ENCODE data around the gene NOVA2.

NOVA2 gene

DNA sequence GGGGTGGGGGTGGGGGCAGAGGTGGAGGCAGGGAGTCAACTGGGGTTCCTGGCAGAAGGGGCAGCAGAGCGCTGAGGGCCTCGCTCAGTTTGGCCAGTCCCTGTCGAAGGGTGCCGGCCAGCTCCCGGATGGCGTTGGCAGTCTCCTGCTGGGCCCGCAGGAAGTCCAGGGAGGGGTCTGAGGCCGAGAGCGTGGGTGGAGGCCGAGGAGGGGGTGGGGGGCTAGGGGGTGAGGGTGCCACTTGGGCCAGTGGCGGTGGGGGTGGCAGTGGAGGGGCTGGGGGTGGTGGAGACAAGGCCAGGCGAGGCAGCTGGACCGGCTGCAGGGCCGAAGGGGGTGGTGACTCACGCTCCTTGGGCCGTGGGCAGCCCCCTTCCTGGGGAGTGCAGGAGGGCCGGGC, 82.8 kb downstream of the NOVA2 start:
- no peak overlapping the region for H3K4me3 ChIP-seq (ENCODE audit: low read depth, low read length)
- H3K9ac ChIP-seq (ENCODE audit: low read length) = no peak overlapping the region
- H3K4ac ChIP-seq (ENCODE audit: low read depth, low read length) = no peak overlapping the region
- H2BK12ac ChIP-seq (ENCODE audit: low read length) = no peak overlapping the region
- DNase-seq = no peak
- H3K23ac ChIP-seq (ENCODE audit: low read length) = no peak overlapping the region
- no peaks in the 10 kb centered on the region for H3K79me2 ChIP-seq (ENCODE audit: control insufficient read depth, insufficient read depth, low read length, poor library complexity)
- H4K12ac ChIP-seq (ENCODE audit: low read depth, low read length) = no peak overlapping the region
- H2BK5ac ChIP-seq (ENCODE audit: low read depth, low read length, poor library complexity) = no peak overlapping the region
- H3K9me3 ChIP-seq (ENCODE audit: insufficient read depth, low read depth, low read length) = no peaks in the 10 kb centered on the region
- no peak overlapping the region for H4K8ac ChIP-seq (ENCODE audit: low read depth, low read length)
- no peak overlapping the region for H2AK5ac ChIP-seq (ENCODE audit: low read length)
- no peaks in the 10 kb centered on the region for H3K27me3 ChIP-seq (ENCODE audit: insufficient read depth, low read length)
- no CpG with 5 or more reads among the region's 17 CpGs for WGBS (ENCODE audit: extremely low coverage, insufficient coverage, insufficient read length)
- H2AFZ ChIP-seq (ENCODE audit: insufficient read depth, low read length, poor library complexity) = no peak overlapping the region
- no peaks in the 10 kb centered on the region for H3K4me1 ChIP-seq (ENCODE audit: control insufficient read depth in 1 of 2, insufficient read depth in 2 of 2, low read length in 2 of 2)
- no peak overlapping the region for H4K91ac ChIP-seq (ENCODE audit: low read depth, low read length)
- no peak overlapping the region for H3K27ac ChIP-seq (ENCODE audit: low read depth, low read length)
- H3K14ac ChIP-seq (ENCODE audit: low read length) = no peak overlapping the region
- no peak overlapping the region for H2BK120ac ChIP-seq (ENCODE audit: insufficient read depth, low read length, poor library complexity)
- H3K36me3 ChIP-seq (ENCODE audit: control insufficient read depth in 1 of 2, insufficient read depth in 2 of 2, low read length in 2 of 2) = peaks cover 20 to 28% of the 10 kb centered on the region in 2 experiments
- no peak overlapping the region for H3K4me2 ChIP-seq (ENCODE audit: low read length)
- no peak overlapping the region for H3K18ac ChIP-seq (ENCODE audit: low read length)
- H3K79me1 ChIP-seq (ENCODE audit: low read length) = peaks cover 11% of the 10 kb centered on the region

DNA sequence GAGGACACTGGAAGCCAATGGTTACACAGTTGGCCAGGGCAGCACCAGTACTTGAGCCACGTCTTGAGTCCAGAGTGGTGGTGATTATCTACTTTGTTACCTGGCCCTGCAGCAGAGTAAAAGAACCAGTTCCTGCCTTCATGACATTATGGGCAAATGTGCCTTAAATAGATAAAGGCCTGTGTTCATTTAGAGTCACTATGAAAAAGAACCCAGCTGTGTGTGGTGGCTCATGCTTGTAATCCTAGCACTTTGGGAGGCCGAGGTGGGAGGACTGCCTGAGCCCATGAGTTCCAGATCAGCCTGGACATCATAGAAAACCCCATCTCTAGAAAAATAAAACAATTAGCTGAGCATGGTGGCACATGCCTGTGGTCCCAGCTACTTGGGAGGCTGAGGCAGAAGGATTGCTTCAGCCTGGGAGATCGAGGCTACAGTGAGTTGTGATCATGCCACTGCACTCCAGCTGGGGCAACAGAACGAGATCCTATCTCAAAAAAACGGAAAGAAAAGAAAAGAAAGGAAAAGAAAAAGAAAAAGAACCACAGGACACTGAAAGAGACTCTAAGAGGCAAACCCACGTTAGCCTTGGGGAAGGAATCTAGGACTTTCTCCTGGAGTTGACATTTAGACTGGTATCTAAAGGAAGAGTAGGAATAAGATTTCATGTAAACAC, 84.3 kb downstream of the NOVA2 start:
- no peak overlapping the region for H3K23ac ChIP-seq (ENCODE audit: low read length)
- no peak overlapping the region for H3K4me2 ChIP-seq (ENCODE audit: low read length)
- H4K91ac ChIP-seq (ENCODE audit: low read depth, low read length) = no peak overlapping the region
- peaks cover 3% of the 10 kb centered on the region for H3K79me2 ChIP-seq (ENCODE audit: control insufficient read depth, insufficient read depth, low read length, poor library complexity)
- H2BK12ac ChIP-seq (ENCODE audit: low read length) = no peak overlapping the region
- no peak overlapping the region for H3K14ac ChIP-seq (ENCODE audit: low read length)
- no peak overlapping the region for H2BK5ac ChIP-seq (ENCODE audit: low read depth, low read length, poor library complexity)
- no CpG with 5 or more reads among the region's 6 CpGs for WGBS (ENCODE audit: extremely low coverage, insufficient coverage, insufficient read length)
- no peak overlapping the region for H2BK120ac ChIP-seq (ENCODE audit: insufficient read depth, low read length, poor library complexity)
- no peak for DNase-seq
- H3K9me3 ChIP-seq (ENCODE audit: insufficient read depth, low read depth, low read length) = peaks cover 3% of the 10 kb centered on the region
- no peak overlapping the region for H2AFZ ChIP-seq (ENCODE audit: insufficient read depth, low read length, poor library complexity)
- H4K12ac ChIP-seq (ENCODE audit: low read depth, low read length) = no peak overlapping the region
- no peak overlapping the region for H4K8ac ChIP-seq (ENCODE audit: low read depth, low read length)
- no peak overlapping the region for H3K27ac ChIP-seq (ENCODE audit: low read depth, low read length)
- peaks cover 5 to 6% of the 10 kb centered on the region in 2 experiments for H3K4me1 ChIP-seq (ENCODE audit: control insufficient read depth in 1 of 2, insufficient read depth in 2 of 2, low read length in 2 of 2)
- peaks cover 14 to 20% of the 10 kb centered on the region in 2 experiments for H3K36me3 ChIP-seq (ENCODE audit: control insufficient read depth in 1 of 2, insufficient read depth in 2 of 2, low read length in 2 of 2)
- H3K9ac ChIP-seq (ENCODE audit: low read length) = no peak overlapping the region
- H3K4me3 ChIP-seq (ENCODE audit: low read depth, low read length) = no peak overlapping the region
- H3K18ac ChIP-seq (ENCODE audit: low read length) = no peak overlapping the region
- no peak overlapping the region for H3K4ac ChIP-seq (ENCODE audit: low read depth, low read length)
- H2AK5ac ChIP-seq (ENCODE audit: low read length) = no peak overlapping the region
- no peaks in the 10 kb centered on the region for H3K27me3 ChIP-seq (ENCODE audit: insufficient read depth, low read length)
- H3K79me1 ChIP-seq (ENCODE audit: low read length) = peaks cover 16% of the 10 kb centered on the region

DNA sequence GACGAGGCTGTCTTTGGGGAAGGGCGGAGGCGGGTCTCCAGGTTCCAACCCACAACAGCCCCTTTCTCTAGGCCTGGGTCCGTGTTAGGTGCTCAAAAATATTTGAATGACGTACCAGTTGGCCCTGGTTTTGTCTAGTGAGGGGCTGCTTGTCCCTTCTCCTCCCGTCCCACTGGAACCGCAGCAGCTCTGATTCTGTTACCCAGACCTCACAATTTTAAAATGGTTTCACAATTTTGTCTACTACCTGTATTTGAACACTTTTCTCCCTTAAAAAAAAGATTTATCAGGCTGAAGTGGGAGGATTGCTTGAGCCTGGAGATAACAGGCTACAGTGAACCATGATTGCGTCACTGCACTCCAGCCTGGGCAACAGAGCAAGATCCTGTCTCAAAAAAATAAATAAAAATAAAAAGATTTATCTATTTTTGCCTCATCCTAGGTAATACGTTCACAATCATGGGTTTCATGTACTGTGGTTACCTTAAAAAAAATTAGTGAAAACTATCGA, 86.4 kb downstream of the NOVA2 start:
- peak overlapping the region; percentile 80 for H3K27ac ChIP-seq (ENCODE audit: low read depth, low read length)
- peak overlapping the region; percentile 78 for H4K91ac ChIP-seq (ENCODE audit: low read depth, low read length)
- H4K12ac ChIP-seq (ENCODE audit: low read depth, low read length) = peak overlapping the region; percentile 87
- H3K4me1 ChIP-seq (ENCODE audit: control insufficient read depth in 1 of 2, insufficient read depth in 2 of 2, low read length in 2 of 2) = peaks cover 12 to 18% of the 10 kb centered on the region in 2 experiments
- H2AFZ ChIP-seq (ENCODE audit: insufficient read depth, low read length, poor library complexity) = no peak overlapping the region
- H2AK5ac ChIP-seq (ENCODE audit: low read length) = peak overlapping the region; percentile 3
- peak overlapping the region; percentile 92 for H3K4me2 ChIP-seq (ENCODE audit: low read length)
- H2BK120ac ChIP-seq (ENCODE audit: insufficient read depth, low read length, poor library complexity) = peak overlapping the region; percentile 70
- DNase-seq = peak in 1 of 2 donors; percentile 46
- peak overlapping the region; percentile 65 for H3K4me3 ChIP-seq (ENCODE audit: low read depth, low read length)
- H2BK12ac ChIP-seq (ENCODE audit: low read length) = no peak overlapping the region
- peak overlapping the region; percentile 38 for H3K14ac ChIP-seq (ENCODE audit: low read length)
- H3K23ac ChIP-seq (ENCODE audit: low read length) = no peak overlapping the region
- no peak overlapping the region for H3K18ac ChIP-seq (ENCODE audit: low read length)
- no peaks in the 10 kb centered on the region for H3K27me3 ChIP-seq (ENCODE audit: insufficient read depth, low read length)
- peak overlapping the region; percentile 88 for H4K8ac ChIP-seq (ENCODE audit: low read depth, low read length)
- H3K79me2 ChIP-seq (ENCODE audit: control insufficient read depth, insufficient read depth, low read length, poor library complexity) = peaks cover 3% of the 10 kb centered on the region
- WGBS (ENCODE audit: extremely low coverage, insufficient coverage, insufficient read length) = no CpG with 5 or more reads among the region's 10 CpGs
- H3K4ac ChIP-seq (ENCODE audit: low read depth, low read length) = peak overlapping the region; percentile 42
- H2BK5ac ChIP-seq (ENCODE audit: low read depth, low read length, poor library complexity) = no peak overlapping the region
- peak overlapping the region; percentile 79 for H3K9ac ChIP-seq (ENCODE audit: low read length)
- peaks cover 21 to 26% of the 10 kb centered on the region in 2 experiments for H3K36me3 ChIP-seq (ENCODE audit: control insufficient read depth in 1 of 2, insufficient read depth in 2 of 2, low read length in 2 of 2)
- peaks cover 19% of the 10 kb centered on the region for H3K79me1 ChIP-seq (ENCODE audit: low read length)
- H3K9me3 ChIP-seq (ENCODE audit: insufficient read depth, low read depth, low read length) = peaks cover 3% of the 10 kb centered on the region

DNA sequence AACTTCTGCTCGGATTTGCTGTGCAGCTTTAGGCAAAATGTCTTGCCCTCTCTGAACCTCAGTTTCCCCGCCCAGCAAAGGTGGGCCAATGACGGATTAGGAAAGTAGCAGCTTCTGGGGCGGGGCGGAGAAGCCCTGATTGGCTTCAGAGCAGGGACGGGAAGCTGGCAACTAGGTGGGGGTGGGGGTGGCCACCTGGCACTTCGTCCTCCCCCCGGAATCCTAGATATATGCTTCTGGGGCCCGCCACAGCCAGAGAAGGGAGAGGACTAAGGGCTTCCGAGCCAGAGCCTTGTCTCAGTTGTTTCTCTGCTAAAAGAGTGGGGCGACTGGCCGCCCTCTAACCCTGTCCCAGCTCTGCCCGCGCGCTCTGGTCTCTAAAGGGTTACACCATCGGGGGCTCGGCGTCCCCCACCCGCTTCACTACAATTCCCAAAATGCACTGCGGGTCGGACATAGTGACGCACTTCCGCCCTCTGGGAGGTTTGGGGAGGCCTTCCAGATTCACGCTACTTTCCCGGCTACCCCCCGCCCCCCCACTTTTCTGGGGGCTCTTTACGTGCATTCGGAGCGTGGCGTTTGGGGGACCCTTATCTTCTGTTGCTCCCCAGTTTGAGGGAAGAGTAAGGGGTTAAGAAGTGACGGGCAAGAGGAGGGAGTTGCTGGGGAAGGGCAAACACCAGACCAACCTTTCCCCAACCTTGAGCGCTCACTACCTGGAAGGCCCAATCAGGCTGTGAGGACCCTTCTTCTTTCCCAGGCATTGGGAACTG, 87.1 kb downstream of the NOVA2 start:
- peaks cover 15 to 21% of the 10 kb centered on the region in 2 experiments for H3K4me1 ChIP-seq (ENCODE audit: control insufficient read depth in 1 of 2, insufficient read depth in 2 of 2, low read length in 2 of 2)
- H2BK5ac ChIP-seq (ENCODE audit: low read depth, low read length, poor library complexity) = peak overlapping the region; percentile 67
- peak overlapping the region; percentile 98 for H3K4me3 ChIP-seq (ENCODE audit: low read depth, low read length)
- peak overlapping the region; percentile 48 for H3K14ac ChIP-seq (ENCODE audit: low read length)
- no peaks in the 10 kb centered on the region for H3K27me3 ChIP-seq (ENCODE audit: insufficient read depth, low read length)
- H4K8ac ChIP-seq (ENCODE audit: low read depth, low read length) = peak overlapping the region; percentile 88
- H3K4me2 ChIP-seq (ENCODE audit: low read length) = peak overlapping the region; percentile 92
- peak overlapping the region; percentile 70 for H2BK120ac ChIP-seq (ENCODE audit: insufficient read depth, low read length, poor library complexity)
- peak overlapping the region; percentile 42 for H3K4ac ChIP-seq (ENCODE audit: low read depth, low read length)
- peak overlapping the region; percentile 3 for H2AK5ac ChIP-seq (ENCODE audit: low read length)
- peaks cover 3% of the 10 kb centered on the region for H3K79me2 ChIP-seq (ENCODE audit: control insufficient read depth, insufficient read depth, low read length, poor library complexity)
- peaks cover 21 to 25% of the 10 kb centered on the region in 2 experiments for H3K36me3 ChIP-seq (ENCODE audit: control insufficient read depth in 1 of 2, insufficient read depth in 2 of 2, low read length in 2 of 2)
- peak overlapping the region; percentile 87 for H4K12ac ChIP-seq (ENCODE audit: low read depth, low read length)
- H2AFZ ChIP-seq (ENCODE audit: insufficient read depth, low read length, poor library complexity) = peak overlapping the region; percentile 42
- peaks cover 21% of the 10 kb centered on the region for H3K79me1 ChIP-seq (ENCODE audit: low read length)
- peak overlapping the region; percentile 48 for H3K18ac ChIP-seq (ENCODE audit: low read length)
- WGBS (ENCODE audit: extremely low coverage, insufficient coverage, insufficient read length) = no CpG with 5 or more reads among the region's 32 CpGs
- no peak overlapping the region for H2BK12ac ChIP-seq (ENCODE audit: low read length)
- peak; percentile 91 to 95 for DNase-seq
- H3K9ac ChIP-seq (ENCODE audit: low read length) = peak overlapping the region; percentile 79
- peak overlapping the region; percentile 80 for H3K27ac ChIP-seq (ENCODE audit: low read depth, low read length)
- peaks cover 3% of the 10 kb centered on the region for H3K9me3 ChIP-seq (ENCODE audit: insufficient read depth, low read depth, low read length)
- no peak overlapping the region for H3K23ac ChIP-seq (ENCODE audit: low read length)
- H4K91ac ChIP-seq (ENCODE audit: low read depth, low read length) = peak overlapping the region; percentile 78
